Caco-2 (cell line): Measurements from ENCODE around the gene PPARD. TPM values are rescaled to one million over a fixed set of nuclear protein-coding genes. Genes with fewer than 3 reads are reported as not detected.

Experiments used
- BruUV-seq: library from RNA; stranded (reverse); fragments of 400-500 nt; replicated peaks from 2 replicates; lab custom pipeline; 2021; lab: Mats Ljungman, UMichigan
- CTCF ChIA-PET: fragments of 300-600 bp; sonication (Branson Sonifier 250); formaldehyde crosslinking; loops from one replicate; lab custom pipeline; 2022; ENCODE audit warnings: antibody characterized with exemption; lab: Charles Lee
- POLR2A ChIA-PET: fragments of 300-600 bp; sonication (Branson Sonifier 250); formaldehyde crosslinking; loops from one replicate; lab custom pipeline; 2022; ENCODE audit warnings: antibody characterized with exemption; lab: Charles Lee
- DNase-seq, 2 experiments: peaks; one replicate each; pipeline versions ENCODE4 v3.0.0 to v3.0.0-alpha.2; 2020 to 2022
- H3K27me3 ChIP-seq: replicated peaks from 2 replicates; pipeline ENCODE4 v1.6.0; 2011; ENCODE audit warnings: low read length; ENCODE audit not compliant: control insufficient read depth, insufficient read depth
- H3K36me3 ChIP-seq: 2 replicates; pipeline ENCODE4 v1.5.1; 2011; ENCODE audit warnings: low read length; ENCODE audit not compliant: control insufficient read depth, insufficient read depth
- H3K4me1 ChIP-seq: fragments of 250-450 bp; sonication (Bioruptor Pico); 2 replicates; pipeline ENCODE4 v1.5.1; 2020; ENCODE audit warnings: mild to moderate bottlenecking
- H3K4me3 ChIP-seq: 2 replicates; pipeline ENCODE4 v1.5.1; 2011; ENCODE audit warnings: low read depth, mild to moderate bottlenecking, control low read depth, low read length
- H3K9me3 ChIP-seq: fragments of 250-450 bp; sonication (Bioruptor Pico); 2 replicates; pipeline ENCODE4 v1.5.1; 2020; ENCODE audit warnings: mild to moderate bottlenecking, moderate library complexity
- H3K27ac Mint-ChIP-seq: one replicate; pipeline ENCODE4 v1.8.0; 2022; ENCODE audit warnings: mixed read lengths; ENCODE audit not compliant: unreplicated experiment
- H3K27me3 Mint-ChIP-seq: one replicate; pipeline ENCODE4 v1.8.0; 2022; ENCODE audit warnings: mixed read lengths; ENCODE audit not compliant: insufficient read depth, unreplicated experiment
- H3K36me3 Mint-ChIP-seq: one replicate; pipeline ENCODE4 v1.8.0; 2022; ENCODE audit warnings: mild to moderate bottlenecking, mixed read lengths; ENCODE audit not compliant: insufficient read depth, unreplicated experiment
- H3K4me1 Mint-ChIP-seq: one replicate; pipeline ENCODE4 v1.8.0; 2022; ENCODE audit warnings: low read depth, mixed read lengths; ENCODE audit not compliant: unreplicated experiment
- H3K4me3 Mint-ChIP-seq: one replicate; pipeline ENCODE4 v1.8.0; 2022; ENCODE audit warnings: mild to moderate bottlenecking, moderate library complexity, mixed read lengths; ENCODE audit not compliant: unreplicated experiment
- H3K9me3 Mint-ChIP-seq: one replicate; pipeline ENCODE4 v1.8.0; 2022; ENCODE audit warnings: mixed read lengths; ENCODE audit not compliant: unreplicated experiment
- CTCF ChIP-seq, 2 experiments: fragments of 200-600 bp in 1 of 2; IDR thresholded peaks; 1 replicate in 1 of 2; 2 replicates in 1 of 2; pipeline versions ENCODE4 v1.5.1 to v1.8.0; 2011 to 2022; ENCODE audit warnings: antibody characterized with exemption in 1 of 2, control low read depth in 1 of 2, inconsistent platforms in 1 of 2, low read depth in 1 of 2, low read length in 1 of 2, mild to moderate bottlenecking in 1 of 2, moderate library complexity in 1 of 2; ENCODE audit not compliant: insufficient read depth in 1 of 2, severe bottlenecking in 1 of 2, unreplicated experiment in 1 of 2
- intact Hi-C: fragments of 100-400 bp; cut with micrococcal nuclease; formaldehyde crosslinking; loops from one replicate; pipeline ENCODE4 v1.10.0; 2022; ENCODE audit not compliant: unreplicated experiment
- total RNA-seq: library from RNA; stranded (reverse); gene quantifications from 2 replicates; pipeline ENCODE4 v1.2.3, GENCODE V29; 2022

PPARD gene
- total RNA-seq, 1 experiment from 2014 or later, result 11.3 TPM

DNA sequence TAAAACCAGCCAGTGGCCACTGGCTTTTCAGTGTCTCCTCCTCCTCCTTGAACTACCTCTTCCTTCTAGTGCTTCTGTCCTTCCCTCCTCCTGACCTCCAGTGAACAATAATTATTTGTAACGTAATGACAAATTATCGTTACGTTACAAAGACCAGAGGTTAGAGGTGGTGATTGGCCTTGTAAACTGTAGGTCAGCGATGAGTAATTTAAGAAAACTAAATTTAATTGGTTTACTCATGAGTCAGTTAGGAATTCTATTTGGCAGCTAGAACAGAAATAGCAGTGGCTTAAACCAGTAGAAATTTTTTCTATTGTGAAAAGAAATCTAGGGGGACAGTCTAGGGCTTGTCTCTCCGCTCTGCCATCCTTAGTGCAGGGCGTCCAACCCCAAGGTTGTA, 38.8 kb downstream of the PPARD start:
- Histone ChIP-seq H3K36me3 (no peaks in the 10 kb centered on the region), H3K27me3 (no peaks in the 10 kb centered on the region), H3K4me3 (no peak overlapping the region), H3K9me3 (no peaks in the 10 kb centered on the region), H3K4me1 (no peaks in the 10 kb centered on the region)
- ChIA-PET CTCF (no interaction called here), POLR2A (no interaction called here)
- H3K9me3 Mint-ChIP-seq, result peaks cover 11% of the 10 kb centered on the region
- DNase-seq, result no peak
- H3K4me3 Mint-ChIP-seq, result no peak overlapping the region
- no peaks in the 10 kb centered on the region for H3K4me1 Mint-ChIP-seq
- no peaks in the 10 kb centered on the region for H3K27me3 Mint-ChIP-seq
- no TSS peak for BruUV-seq
- H3K36me3 Mint-ChIP-seq, result peaks cover 8% of the 10 kb centered on the region
- no peak for TF ChIP-seq CTCF (IDR thresholded peaks at IDR 0.05; ENCODE audit: insufficient read depth in 1 of 2, low read depth in 1 of 2, low read length in 1 of 2, severe bottlenecking in 1 of 2, unreplicated experiment in 1 of 2)
- H3K27ac Mint-ChIP-seq, result no peak overlapping the region
- intact Hi-C loops, result no loop called here

- H3K4me1 Mint-ChIP-seq, result no peaks in the 10 kb centered on the region
- ChIA-PET CTCF (no interaction called here), POLR2A (no interaction called here)
- H3K27me3 ChIP-seq, result no peaks in the 10 kb centered on the region
- no peak for DNase-seq
- no TSS peak for BruUV-seq
- intact Hi-C loops, result no loop called here
- no peaks in the 10 kb centered on the region for H3K27me3 Mint-ChIP-seq
- no peak overlapping the region for H3K27ac Mint-ChIP-seq
- no peaks in the 10 kb centered on the region for H3K36me3 ChIP-seq
- H3K9me3 Mint-ChIP-seq, result peaks cover 11% of the 10 kb centered on the region
- H3K9me3 ChIP-seq, result no peaks in the 10 kb centered on the region
- H3K4me3 ChIP-seq, result no peak overlapping the region
- no peak overlapping the region for H3K4me3 Mint-ChIP-seq
- no peaks in the 10 kb centered on the region for H3K4me1 ChIP-seq
- TF ChIP-seq CTCF (IDR thresholded peaks at IDR 0.05; ENCODE audit: insufficient read depth in 1 of 2, low read depth in 1 of 2, low read length in 1 of 2, severe bottlenecking in 1 of 2, unreplicated experiment in 1 of 2), result no peak
- H3K36me3 Mint-ChIP-seq, result peaks cover 8% of the 10 kb centered on the region
These were observed 39.7 kb downstream of the PPARD start for GRCh38 chr6:35382015-35382414.

- Mint-ChIP-seq H3K27ac (no peak overlapping the region), H3K4me1 (no peaks in the 10 kb centered on the region), H3K36me3 (peaks cover 13% of the 10 kb centered on the region), H3K9me3 (peaks cover 11% of the 10 kb centered on the region), H3K4me3 (no peak overlapping the region), H3K27me3 (no peaks in the 10 kb centered on the region)
- Histone ChIP-seq H3K27me3 (no peaks in the 10 kb centered on the region), H3K4me3 (no peak overlapping the region), H3K36me3 (no peaks in the 10 kb centered on the region), H3K4me1 (no peaks in the 10 kb centered on the region), H3K9me3 (no peaks in the 10 kb centered on the region)
- intact Hi-C loops, result no loop called here
- ChIA-PET POLR2A (no interaction called here), CTCF (no interaction called here)
- DNase-seq, result no peak
- no peak for TF ChIP-seq CTCF (IDR thresholded peaks at IDR 0.05; ENCODE audit: insufficient read depth in 1 of 2, low read depth in 1 of 2, low read length in 1 of 2, severe bottlenecking in 1 of 2, unreplicated experiment in 1 of 2)
- no TSS peak for BruUV-seq
These were observed 43.3 kb downstream of the PPARD start for GRCh38 chr6:35385457-35386202.
